Stomach smooth muscle (tissue), 2 donors: ENCODE measurements around the gene HCN3.
"Not testable (repeated sequence)": the region's sequence is repeated elsewhere in the genome, so short reads cannot be mapped to it uniquely, and the experiment has no call there.

Experiments used
- H3K27ac ChIP-seq: one replicate; pipeline ENCODE4 v1.7.0; 2013; ENCODE audit warnings: mild to moderate bottlenecking, low read length, inconsistent platforms
- H3K27me3 ChIP-seq, 2 donors: one replicate each; pipeline ENCODE4 v1.7.0; 2013; ENCODE audit warnings: low read length in 2 of 2; ENCODE audit not compliant: insufficient read depth in 2 of 2, control insufficient read depth in 1 of 2
- H3K36me3 ChIP-seq, 2 donors: one replicate each; pipeline ENCODE4 v1.7.0; 2013; ENCODE audit warnings: low read length in 2 of 2; ENCODE audit not compliant: control insufficient read depth in 2 of 2, insufficient read depth in 2 of 2
- H3K4me1 ChIP-seq: one replicate; pipeline ENCODE4 v1.7.0; 2013; ENCODE audit warnings: low read length; ENCODE audit not compliant: control insufficient read depth, insufficient read depth
- H3K4me3 ChIP-seq, 2 donors: one replicate each; pipeline ENCODE4 v1.7.0; 2013; ENCODE audit warnings: low read length in 2 of 2
- H3K9ac ChIP-seq, 2 donors: one replicate each; pipeline ENCODE4 v1.7.0; 2013; ENCODE audit warnings: low read length in 2 of 2, mild to moderate bottlenecking in 1 of 2
- H3K9me3 ChIP-seq, 2 donors: one replicate each; pipeline ENCODE4 v1.7.0; 2013; ENCODE audit warnings: low read length in 2 of 2; ENCODE audit not compliant: control insufficient read depth in 2 of 2
- donor health status: healthy.
- donor health status: Pancreatic carcinoma.

HCN3 gene

DNA sequence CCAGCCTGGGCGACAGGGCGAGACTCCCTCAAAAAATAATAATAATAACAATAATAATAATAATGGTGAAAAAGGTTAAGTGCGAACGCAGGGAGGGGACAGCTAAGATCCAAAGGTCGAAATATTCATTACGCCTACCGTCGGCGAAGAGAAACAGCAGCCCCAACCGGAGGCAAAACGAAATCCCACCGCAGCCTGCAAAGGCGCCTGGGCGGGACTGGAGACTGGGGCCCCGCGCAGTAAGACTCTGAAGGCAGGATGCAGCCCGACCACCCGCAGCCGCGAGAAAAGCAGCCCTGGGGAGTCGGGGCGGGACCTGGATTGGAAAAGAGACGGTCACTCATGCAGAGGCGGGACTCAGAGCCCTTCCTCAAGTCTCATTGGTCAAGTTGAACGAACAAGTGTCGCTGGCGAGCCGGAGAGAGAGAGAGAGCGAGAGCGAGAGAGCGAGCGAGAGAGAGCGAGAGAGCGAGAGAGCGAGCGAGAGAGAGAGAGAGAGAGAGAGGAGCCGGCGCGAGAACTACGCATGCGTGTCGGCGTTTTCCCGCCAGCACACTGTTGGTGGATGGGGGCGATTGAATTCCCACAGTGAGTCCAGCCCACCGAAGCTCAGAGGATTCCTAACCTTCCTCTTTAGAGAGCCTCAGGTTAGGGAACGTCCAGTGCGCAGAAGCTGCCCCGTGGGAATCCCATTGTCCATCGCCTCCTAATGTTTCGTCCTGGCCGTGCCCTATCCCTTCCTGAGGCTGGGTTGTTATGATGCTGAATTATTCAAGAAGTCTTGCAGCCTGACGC, 32.7 kb upstream of the HCN3 start:
- no peaks in the 10 kb centered on the region for H3K9me3 ChIP-seq
- peak overlapping the region; percentile 80 to 82 for H3K9ac ChIP-seq
- H3K27ac ChIP-seq, result peak overlapping the region; percentile 87
- H3K4me1 ChIP-seq, result peaks cover 30% of the 10 kb centered on the region
- H3K27me3 ChIP-seq, result no peaks in the 10 kb centered on the region
- H3K36me3 ChIP-seq, result peaks cover 9 to 13% of the 10 kb centered on the region in 2 donors
- peak overlapping the region; percentile 81 to 91 for H3K4me3 ChIP-seq

DNA sequence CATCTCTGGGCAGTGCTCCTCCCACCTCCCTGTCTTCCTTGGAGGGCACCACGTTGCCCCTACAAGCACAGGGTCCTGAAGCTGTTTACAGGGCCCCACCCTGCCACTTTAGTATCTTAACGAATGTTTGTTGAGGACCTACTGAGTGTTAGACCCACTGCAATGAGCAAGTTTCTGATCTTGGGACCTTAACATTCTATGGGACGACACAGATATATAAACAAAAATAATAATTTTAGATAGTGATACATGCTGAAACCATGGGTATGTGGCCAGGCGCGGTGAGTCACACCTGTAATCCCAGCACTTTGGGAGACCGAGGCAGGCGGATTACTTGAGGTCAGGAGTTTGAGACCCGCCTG, 32.1 kb upstream of the HCN3 start:
- no peaks in the 10 kb centered on the region for H3K9me3 ChIP-seq
- H3K4me3 ChIP-seq, result peak overlapping the region; percentile 81 to 91
- peak overlapping the region; percentile 80 to 82 for H3K9ac ChIP-seq
- H3K27me3 ChIP-seq, result no peaks in the 10 kb centered on the region
- H3K27ac ChIP-seq, result peak overlapping the region; percentile 87
- H3K36me3 ChIP-seq, result peaks cover 9 to 13% of the 10 kb centered on the region in 2 donors
- peaks cover 30% of the 10 kb centered on the region for H3K4me1 ChIP-seq

DNA sequence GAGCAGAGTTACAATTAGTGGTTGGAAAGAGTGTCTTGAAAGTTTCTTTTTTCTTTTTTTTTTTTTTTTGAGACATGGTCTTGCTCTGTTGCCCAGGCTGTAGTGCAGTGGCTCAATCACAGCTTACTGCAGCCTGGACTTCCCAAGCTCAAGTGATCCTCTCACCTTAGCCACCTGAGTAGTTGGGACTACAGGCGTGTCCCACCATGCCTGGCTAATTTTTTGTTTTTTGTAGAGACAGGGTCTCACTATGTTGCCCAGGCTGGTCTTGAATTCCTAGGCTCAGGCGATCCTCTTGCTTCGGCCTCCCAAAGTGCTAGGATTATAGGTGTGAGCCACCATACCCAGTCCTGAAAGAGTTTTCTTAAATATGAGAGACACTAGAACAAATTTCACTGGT, 30.5 kb upstream of the HCN3 start:
- peaks cover 9 to 13% of the 10 kb centered on the region in 2 donors for H3K36me3 ChIP-seq
- not testable (repeated sequence) for H3K4me3 ChIP-seq, H3K27me3 ChIP-seq, H3K27ac ChIP-seq, H3K9ac ChIP-seq, H3K9me3 ChIP-seq
- peaks cover 29% of the 10 kb centered on the region for H3K4me1 ChIP-seq

DNA sequence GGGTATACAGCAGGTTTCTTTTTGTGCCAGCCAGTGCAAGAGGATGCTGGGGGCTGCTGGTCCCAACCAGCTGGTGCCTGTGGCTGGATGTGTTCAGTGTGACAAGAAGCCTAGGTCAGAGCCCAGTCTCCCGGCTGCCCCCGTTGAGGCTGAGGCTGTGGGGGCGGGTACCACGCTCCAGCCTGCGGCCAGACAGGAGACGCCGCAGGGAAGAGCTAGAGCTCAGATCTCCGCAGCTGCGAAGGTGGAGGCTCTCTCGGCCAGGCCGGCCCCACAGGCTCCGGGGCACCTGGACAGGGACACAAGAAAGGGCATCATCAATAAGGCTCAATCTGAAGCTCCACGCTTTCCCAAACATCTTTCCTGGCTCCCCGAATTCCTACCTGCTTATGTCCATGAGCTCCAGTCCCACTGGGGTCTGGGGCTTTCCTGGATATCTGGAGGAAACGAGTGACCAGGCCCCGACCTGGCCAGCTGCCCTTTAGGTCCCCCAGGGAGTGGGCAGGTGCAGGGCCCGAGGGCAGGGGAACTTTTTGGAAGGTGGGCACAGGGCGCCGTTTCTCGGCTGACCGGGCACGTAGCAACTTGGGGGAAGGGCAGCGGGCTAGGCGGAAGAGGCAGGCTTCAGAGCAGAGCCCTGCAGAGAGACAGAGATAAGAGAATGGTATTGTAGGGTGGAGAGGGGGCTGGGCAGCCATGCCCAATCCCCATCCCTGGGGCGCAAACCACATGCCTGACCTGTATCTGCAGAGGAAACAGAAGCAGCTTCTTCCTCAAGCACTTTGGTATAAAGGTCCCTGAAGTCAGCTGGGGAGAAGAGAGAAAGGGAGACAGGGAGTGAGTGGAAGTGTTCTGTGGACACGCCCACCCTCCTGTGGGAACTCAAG, 29.4 kb upstream of the HCN3 start:
- H3K27ac ChIP-seq, result no peak overlapping the region
- H3K4me1 ChIP-seq, result peaks cover 27% of the 10 kb centered on the region
- no peak overlapping the region for H3K4me3 ChIP-seq
- H3K9me3 ChIP-seq, result no peaks in the 10 kb centered on the region
- H3K9ac ChIP-seq, result no peak overlapping the region
- no peaks in the 10 kb centered on the region for H3K27me3 ChIP-seq
- H3K36me3 ChIP-seq, result peaks cover 9 to 13% of the 10 kb centered on the region in 2 donors

DNA sequence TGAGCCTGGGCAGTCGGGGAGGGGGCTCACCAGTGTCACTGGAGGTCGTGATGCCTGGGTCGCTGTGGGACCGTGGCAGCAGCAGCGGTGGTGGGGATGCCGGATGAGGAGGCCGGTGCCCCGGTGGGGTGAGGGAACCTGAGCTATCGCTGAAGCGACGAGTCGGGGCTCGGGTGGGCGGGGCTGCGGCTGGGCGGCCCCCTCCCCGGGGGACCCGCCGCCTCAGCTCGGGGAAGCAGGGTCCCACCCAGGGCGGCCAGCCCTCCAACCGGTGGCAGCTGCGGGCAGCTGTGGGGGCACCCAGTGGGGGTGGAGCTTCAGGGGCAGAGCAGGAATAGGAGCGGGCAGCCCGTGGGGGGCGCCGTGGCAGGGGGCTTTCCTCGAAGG, 27.0 kb upstream of the HCN3 start:
- H3K9ac ChIP-seq, result peak overlapping the region; percentile 27 to 42
- no peaks in the 10 kb centered on the region for H3K27me3 ChIP-seq
- H3K27ac ChIP-seq, result peak overlapping the region; percentile 41
- H3K4me3 ChIP-seq, result peak overlapping the region in 1 of 2 donors; percentile 40
- H3K9me3 ChIP-seq, result no peaks in the 10 kb centered on the region
- H3K4me1 ChIP-seq, result peaks cover 28% of the 10 kb centered on the region
- peaks cover 9 to 13% of the 10 kb centered on the region in 2 donors for H3K36me3 ChIP-seq

DNA sequence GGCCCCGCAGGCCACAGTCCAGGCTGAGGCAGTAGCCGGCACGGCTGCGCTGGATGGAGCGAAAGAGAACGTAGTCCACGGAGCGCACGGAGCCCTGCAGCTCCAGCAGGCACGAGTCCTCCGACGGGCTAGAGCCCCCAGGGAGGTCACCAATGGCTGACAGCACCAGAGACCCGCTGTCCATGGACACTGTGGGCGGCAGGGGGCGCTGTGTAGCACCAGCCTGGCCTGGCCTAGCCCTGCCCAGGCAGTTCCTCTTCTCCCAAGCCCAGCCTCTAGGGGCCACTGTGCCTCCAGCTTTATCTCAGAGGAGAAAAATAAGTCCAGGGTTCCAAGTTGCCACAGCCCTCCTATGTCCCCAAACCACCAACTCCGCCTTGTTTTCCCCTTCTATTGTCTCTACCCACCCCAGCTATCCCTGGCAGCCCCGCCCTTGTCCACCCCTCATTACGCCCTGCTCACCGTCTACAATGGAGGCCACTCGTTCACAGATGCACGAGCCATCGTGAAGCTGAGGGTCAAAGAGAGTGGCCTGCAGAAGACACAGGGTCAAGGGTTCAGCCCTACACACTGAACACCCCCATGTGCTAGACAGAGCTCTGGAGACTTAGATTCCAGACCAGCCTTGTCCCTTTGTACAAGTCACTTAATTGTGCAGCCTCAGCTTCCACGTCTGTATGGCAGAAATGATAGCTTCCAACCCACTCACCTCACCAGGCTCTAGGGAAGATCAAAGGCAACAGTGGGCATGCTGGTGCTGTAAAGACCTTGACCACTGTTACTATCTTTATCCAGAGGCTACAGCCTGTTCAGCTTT, 26.4 kb upstream of the HCN3 start:
- H3K9ac ChIP-seq, result peak overlapping the region; percentile 27 to 42
- peak overlapping the region; percentile 41 for H3K27ac ChIP-seq
- no peaks in the 10 kb centered on the region for H3K27me3 ChIP-seq
- no peaks in the 10 kb centered on the region for H3K9me3 ChIP-seq
- H3K36me3 ChIP-seq, result peaks cover 9 to 13% of the 10 kb centered on the region in 2 donors
- peaks cover 31% of the 10 kb centered on the region for H3K4me1 ChIP-seq
- peak overlapping the region in 1 of 2 donors; percentile 40 for H3K4me3 ChIP-seq

DNA sequence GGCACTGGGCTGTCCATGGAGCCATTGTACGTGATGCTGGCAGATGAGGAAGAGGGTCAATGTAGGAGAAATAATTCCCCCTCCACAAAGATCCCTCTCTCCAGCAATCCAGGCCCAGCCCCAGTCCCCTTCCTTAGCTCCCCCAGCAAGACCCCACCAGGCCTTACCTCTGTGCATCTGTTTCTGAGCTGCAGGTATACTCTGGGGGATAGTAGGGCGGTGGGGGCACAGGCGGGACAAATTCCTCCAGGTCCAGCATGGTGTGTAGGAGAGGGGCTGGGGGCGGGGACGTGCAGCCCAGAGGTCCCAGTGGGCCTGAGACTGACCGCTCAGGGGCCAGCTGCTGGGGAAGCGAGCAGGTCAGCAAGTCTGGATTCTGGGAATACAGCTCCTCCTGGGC, 25.7 kb upstream of the HCN3 start:
- Histone ChIP-seq H3K36me3 (peaks cover 9 to 13% of the 10 kb centered on the region in 2 donors), H3K4me1 (peaks cover 35% of the 10 kb centered on the region), H3K4me3 (no peak overlapping the region), H3K9me3 (no peaks in the 10 kb centered on the region), H3K27me3 (no peaks in the 10 kb centered on the region), H3K9ac (no peak overlapping the region), H3K27ac (peak overlapping the region; percentile 41)

DNA sequence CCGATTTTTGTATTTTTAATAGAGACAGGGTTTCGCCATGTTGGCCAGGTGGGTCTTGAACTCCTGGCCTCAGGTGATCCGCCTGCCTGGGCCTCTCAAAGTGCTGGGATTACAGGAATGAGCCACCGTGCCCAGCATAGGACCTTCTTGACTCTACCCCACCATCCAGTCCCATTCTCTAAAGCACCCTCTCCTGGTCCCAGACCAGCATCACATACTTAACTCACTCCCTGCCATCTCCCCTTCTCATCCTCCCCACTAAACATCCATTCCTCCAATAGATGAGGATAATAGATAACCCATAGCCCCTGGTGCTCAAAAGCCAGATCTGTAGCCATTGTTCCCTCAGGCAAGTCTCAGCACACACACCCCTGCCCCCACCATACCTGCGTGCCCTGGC, 24.1 kb upstream of the HCN3 start:
- peak overlapping the region in 1 of 2 donors; percentile 83 for H3K4me3 ChIP-seq
- peaks cover 35% of the 10 kb centered on the region for H3K4me1 ChIP-seq
- no peaks in the 10 kb centered on the region for H3K9me3 ChIP-seq
- no peaks in the 10 kb centered on the region for H3K27me3 ChIP-seq
- H3K36me3 ChIP-seq, result peaks cover 11 to 13% of the 10 kb centered on the region in 2 donors
- H3K27ac ChIP-seq, result peak overlapping the region; percentile 98
- H3K9ac ChIP-seq, result peak overlapping the region; percentile 36 to 86

DNA sequence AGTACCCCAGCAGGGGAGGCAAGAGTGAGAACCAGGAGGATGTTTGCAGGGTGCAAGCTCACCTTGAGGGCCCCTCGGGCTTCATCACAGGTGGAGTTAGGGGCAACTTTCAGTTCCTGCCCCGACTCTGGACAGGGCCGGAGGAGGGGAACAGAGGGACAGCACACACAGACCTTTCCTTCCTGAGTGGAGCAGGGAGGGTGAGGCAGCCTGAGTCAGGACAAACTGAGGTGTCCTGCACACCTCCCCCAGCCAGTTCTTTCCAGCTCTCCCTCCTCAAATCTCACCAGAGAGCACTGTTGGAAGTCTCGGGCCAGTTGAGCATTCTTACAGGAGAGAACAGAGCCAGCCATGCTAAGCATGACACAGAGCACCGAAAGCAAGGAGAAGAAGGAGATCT, 23.5 kb upstream of the HCN3 start:
- Histone ChIP-seq H3K9ac (peak overlapping the region; percentile 72 to 86), H3K36me3 (peaks cover 12% of the 10 kb centered on the region in 2 donors), H3K9me3 (no peaks in the 10 kb centered on the region), H3K4me1 (peaks cover 35% of the 10 kb centered on the region), H3K27ac (peak overlapping the region; percentile 98), H3K4me3 (peak overlapping the region; percentile 77 to 83), H3K27me3 (no peaks in the 10 kb centered on the region)

DNA sequence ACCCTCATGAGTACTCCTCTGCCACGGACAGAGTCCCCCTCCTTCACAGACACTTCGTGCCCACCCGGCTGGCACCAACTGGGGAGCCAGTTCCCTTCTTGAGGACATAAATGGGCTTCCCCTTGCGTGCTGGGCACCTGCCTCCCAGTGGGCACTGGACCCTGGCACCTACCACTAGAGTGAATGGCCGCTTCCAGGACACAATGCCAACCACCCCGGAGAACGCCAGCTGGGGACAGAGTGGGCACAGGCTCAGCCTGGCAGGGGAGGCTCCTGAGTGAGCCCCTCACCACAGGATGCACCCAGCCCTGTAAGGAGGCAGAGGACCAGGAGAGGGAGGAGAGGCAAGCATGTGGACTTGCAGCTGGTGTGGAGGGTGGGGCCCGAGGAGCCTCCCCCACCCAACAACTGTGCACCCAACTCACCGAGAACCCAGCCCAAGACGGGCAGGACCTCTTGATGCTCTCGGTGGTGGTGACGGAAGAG, 23.0 kb upstream of the HCN3 start:
- Histone ChIP-seq H3K4me1 (peaks cover 35% of the 10 kb centered on the region), H3K4me3 (peak overlapping the region; percentile 77 to 83), H3K36me3 (peaks cover 12 to 13% of the 10 kb centered on the region in 2 donors), H3K9me3 (no peaks in the 10 kb centered on the region), H3K27ac (peak overlapping the region; percentile 98), H3K27me3 (no peaks in the 10 kb centered on the region), H3K9ac (peak overlapping the region; percentile 72 to 86)
